Mucosa of stomach (tissue), 1 donor: ENCODE data around the gene SSBP4.

Experiments used
- H3K27me3 ChIP-seq: one replicate; pipeline ENCODE4 v1.7.0; 2013; ENCODE audit warnings: mild to moderate bottlenecking, low read length; ENCODE audit not compliant: control insufficient read depth, insufficient read depth
- H3K36me3 ChIP-seq: one replicate; pipeline ENCODE4 v1.7.0; 2013; ENCODE audit warnings: low read length; ENCODE audit not compliant: control insufficient read depth, insufficient read depth
- H3K4me1 ChIP-seq: one replicate; pipeline ENCODE4 v1.7.0; 2013; ENCODE audit warnings: mild to moderate bottlenecking, low read length; ENCODE audit not compliant: control insufficient read depth, insufficient read depth
- H3K4me3 ChIP-seq: one replicate; pipeline ENCODE4 v1.7.0; 2013; ENCODE audit warnings: low read length
- H3K9ac ChIP-seq: one replicate; pipeline ENCODE4 v1.7.0; 2013; ENCODE audit warnings: mild to moderate bottlenecking, low read length, moderate library complexity
- H3K9me3 ChIP-seq: one replicate; pipeline ENCODE4 v1.7.0; 2013; ENCODE audit warnings: mild to moderate bottlenecking, low read length, moderate library complexity; ENCODE audit not compliant: control insufficient read depth
- donor health status: Pancreatic carcinoma.

The SSBP4 gene

DNA sequence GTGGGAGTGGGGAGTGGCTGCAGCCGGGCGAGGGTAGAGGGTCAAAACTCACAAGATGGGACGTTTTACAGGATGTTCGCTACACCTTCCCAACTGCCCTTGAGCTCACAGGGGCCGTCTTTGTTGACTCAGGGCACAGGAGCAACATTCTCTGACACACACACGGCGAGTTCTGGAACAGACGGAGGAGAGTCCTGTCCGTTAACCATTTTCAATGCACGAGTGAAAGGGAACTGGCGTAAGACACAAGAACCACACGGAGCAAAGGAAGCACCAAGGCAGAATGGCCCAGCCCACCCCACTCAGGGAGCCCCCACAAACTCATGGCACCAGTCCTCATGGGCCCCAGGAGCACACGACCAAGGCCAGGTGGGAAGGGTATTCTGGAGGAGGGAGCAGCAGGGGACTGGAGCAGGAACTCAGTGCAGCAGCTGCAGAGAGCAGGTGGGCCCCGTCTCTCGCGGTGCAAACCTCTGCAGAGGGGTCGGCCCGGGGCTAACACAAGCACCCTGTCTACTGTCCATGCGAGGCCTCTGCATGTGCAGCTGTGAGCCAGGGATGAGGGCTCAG lies 56.6 kb downstream of the SSBP4 start:
- Histone ChIP-seq H3K4me3 (no peak overlapping the region), H3K9ac (no peak overlapping the region), H3K36me3 (peaks cover 4% of the 10 kb centered on the region), H3K9me3 (no peaks in the 10 kb centered on the region), H3K4me1 (peaks cover 32% of the 10 kb centered on the region), H3K27me3 (no peaks in the 10 kb centered on the region)

DNA sequence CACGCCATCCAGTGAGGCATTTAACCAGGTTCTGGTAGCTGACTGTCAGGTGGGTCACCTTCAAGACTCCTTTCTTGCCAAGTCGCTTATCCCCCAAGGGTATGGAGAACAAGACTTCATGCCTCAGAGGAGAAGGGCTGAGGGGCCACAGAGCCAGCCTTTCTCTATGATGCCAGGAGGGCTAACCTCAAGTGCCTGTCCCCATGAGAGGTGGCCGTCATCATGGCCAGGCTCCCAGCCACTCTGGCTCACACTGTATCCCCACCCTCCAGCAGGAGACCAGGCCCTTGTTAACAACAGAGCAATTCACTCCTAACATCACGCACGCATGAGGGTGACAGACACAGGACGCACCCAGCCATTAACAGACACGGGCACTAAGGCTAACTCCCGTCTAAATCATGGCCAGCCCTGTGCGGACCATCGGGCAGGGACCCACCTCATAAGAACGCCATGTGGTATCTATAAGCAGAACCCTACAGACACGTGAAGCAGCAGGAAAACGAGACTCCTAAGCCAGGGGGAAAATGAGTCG lies 57.4 kb downstream of the SSBP4 start:
- no peaks in the 10 kb centered on the region for H3K9me3 ChIP-seq
- peaks cover 35% of the 10 kb centered on the region for H3K4me1 ChIP-seq
- no peak overlapping the region for H3K4me3 ChIP-seq
- peaks cover 4% of the 10 kb centered on the region for H3K36me3 ChIP-seq
- H3K27me3 ChIP-seq = no peaks in the 10 kb centered on the region
- H3K9ac ChIP-seq = no peak overlapping the region

DNA sequence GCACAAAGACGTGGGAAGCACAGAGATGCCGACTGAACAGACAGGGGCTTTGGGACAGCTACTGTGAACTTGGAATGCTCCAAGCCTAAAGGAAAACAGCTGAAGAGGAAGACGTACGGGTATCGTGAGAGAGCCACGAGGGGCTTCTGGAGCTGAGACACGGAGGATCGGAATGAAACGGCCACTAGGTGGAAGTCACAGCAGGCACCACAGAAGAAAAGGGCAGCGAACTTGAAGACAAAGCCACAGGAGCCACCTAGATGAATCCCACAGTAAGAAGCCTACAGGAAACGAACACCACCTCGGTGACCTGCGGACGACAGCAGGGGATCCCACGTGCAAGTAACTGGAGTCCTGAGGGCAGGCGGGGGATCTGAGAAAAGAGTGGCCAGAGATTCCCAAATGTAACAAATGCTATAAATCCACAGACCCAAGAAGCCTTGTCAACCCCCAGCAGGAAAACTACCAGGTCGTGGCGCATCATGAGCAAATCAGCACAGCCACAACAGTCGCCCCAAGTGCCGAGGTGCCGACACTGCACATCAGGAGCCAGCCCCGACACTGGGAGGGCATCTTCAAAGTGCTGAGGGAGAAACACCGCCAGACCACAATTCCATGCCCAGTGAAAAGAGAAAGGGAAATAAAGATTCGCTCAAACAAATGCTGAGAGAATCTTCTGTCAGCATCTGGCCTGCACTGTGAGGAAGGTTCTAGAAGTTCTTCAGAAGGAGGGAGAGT lies 58.0 kb downstream of the SSBP4 start:
- Histone ChIP-seq H3K9ac (no peak overlapping the region), H3K36me3 (peaks cover 3% of the 10 kb centered on the region), H3K4me1 (peaks cover 35% of the 10 kb centered on the region), H3K4me3 (no peak overlapping the region), H3K9me3 (no peaks in the 10 kb centered on the region), H3K27me3 (no peaks in the 10 kb centered on the region)

DNA sequence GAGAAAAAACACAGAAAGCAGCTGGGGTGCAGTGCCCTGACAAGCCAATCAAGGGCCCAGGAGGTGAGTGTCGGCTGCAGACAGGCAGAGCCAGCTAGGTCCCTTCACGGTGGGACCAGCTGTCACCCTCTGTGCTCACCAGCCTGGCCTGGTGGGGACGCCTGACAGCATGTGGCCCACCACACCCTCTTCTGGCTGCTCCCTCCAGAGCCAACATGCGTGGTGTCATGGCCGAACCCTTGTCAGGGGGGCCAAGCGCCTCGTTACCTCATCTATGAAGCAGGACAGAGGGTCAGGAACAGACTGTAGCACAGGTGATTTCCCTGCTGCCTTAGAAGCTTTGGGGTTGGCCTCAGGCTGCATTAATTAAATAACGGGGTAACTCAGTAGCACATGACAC lies 58.8 kb downstream of the SSBP4 start:
- Histone ChIP-seq H3K4me3 (no peak overlapping the region), H3K27me3 (no peaks in the 10 kb centered on the region), H3K4me1 (peaks cover 35% of the 10 kb centered on the region), H3K36me3 (no peaks in the 10 kb centered on the region), H3K9me3 (no peaks in the 10 kb centered on the region), H3K9ac (no peak overlapping the region)

DNA sequence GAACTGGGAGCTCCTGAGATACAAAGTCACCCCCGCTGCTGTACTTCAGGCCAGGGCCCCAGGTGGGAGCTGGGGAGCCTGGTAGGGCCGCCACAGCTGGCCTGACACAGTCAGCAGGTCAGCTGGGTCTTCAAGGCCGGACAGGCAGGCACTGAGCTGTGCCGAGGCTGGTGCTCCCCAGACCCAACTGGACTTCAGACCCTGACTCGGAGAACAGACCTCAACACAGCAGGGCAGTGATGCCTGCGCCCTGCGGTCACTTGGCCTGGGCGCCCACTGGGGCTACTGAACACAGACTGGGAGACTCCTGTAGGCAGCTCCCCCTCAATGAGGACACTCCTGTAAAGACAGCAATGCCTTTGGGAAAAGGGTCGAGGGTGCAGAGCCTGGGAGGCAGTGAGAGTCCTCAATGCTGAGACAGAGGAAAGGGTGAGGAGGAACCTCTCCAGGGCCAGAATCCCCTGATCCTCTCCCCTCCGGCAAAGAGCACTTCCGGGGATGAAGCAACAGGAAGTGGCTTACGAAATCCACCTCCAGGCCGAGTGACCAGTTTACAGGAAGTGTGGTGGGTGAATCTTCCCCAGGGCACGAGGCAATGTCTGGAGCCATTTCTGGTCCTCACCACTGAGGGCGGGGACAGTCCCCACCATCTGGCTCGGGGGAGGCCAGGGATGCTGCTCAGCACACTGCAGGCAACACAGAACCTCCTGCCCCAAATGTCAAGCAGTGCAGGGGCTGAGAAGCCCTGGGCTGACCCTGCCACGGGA lies 59.5 kb downstream of the SSBP4 start:
- no peak overlapping the region for H3K9ac ChIP-seq
- H3K27me3 ChIP-seq = no peaks in the 10 kb centered on the region
- peaks cover 36% of the 10 kb centered on the region for H3K4me1 ChIP-seq
- H3K36me3 ChIP-seq = no peaks in the 10 kb centered on the region
- no peak overlapping the region for H3K4me3 ChIP-seq
- H3K9me3 ChIP-seq = no peaks in the 10 kb centered on the region

DNA sequence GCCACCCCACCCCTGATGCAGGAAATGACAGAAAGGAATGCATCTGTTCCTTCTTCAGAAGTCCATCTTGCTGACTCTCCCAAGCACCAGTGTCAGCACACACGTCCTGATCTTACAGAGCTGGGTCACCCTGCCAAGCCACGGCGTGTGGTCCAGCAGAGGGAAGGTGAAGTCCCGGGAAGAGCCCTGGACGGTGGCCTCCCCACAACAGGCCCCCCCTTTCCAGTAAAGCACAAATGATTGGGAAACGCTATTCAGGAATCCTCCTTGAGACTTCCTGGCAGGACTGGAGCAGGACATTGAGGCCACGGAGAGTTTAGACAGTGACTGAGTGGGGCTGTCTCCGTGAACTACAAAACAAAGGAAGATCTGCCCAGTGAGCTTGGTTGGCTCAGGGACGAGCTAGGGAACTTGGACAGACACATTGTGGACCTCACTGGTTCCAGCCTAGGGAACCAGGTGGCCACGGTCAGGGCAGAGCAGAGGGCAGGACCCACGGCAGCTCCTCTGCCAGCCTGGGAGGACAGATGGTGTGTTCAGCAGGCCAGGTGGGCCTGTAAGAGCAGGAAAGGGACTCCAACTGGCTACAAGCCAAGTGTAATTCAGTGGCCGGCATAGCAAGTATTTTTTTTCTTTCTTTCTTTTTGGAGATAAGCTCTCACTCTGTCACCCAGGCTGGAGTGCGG lies 61.0 kb downstream of the SSBP4 start:
- H3K9ac ChIP-seq = peak overlapping the region; percentile 32
- H3K4me1 ChIP-seq = peaks cover 32% of the 10 kb centered on the region
- no peak overlapping the region for H3K4me3 ChIP-seq

DNA sequence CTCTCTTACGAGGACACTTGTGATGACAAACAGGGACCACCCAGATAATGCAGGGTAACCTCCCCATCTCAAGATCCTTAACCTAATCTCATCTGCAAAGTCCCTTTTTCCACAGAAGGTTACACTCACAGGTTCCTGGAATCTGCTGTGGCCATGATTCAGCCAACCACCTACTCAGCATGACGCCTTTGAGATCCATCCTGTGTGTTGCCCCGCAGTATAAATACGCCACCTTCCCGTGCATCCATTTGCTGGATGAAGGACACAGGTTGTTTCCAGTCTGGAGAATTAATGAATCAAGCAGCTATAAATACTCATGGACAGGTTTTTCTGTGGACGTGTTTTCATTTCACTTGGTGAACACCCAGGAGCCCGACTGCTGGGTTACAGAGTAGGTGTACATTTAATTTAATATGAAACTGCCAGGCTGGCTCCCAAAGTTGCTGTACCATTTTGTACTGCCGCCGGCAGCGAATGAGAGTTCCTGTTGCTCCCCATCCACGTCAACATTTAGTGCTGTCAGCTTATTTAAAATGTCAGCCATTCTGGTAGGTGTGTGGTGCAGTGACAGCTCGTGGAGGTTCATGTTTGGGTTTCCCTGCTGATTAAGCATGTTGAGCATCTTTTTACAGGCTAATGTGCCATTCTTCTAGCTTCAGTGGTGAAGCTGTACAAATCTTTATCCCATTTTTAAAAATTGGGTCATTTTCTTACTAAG lies 62.5 kb downstream of the SSBP4 start:
- no peak overlapping the region for H3K9ac ChIP-seq
- H3K36me3 ChIP-seq = no peaks in the 10 kb centered on the region
- H3K4me3 ChIP-seq = no peak overlapping the region
- H3K9me3 ChIP-seq = no peaks in the 10 kb centered on the region
- no peaks in the 10 kb centered on the region for H3K27me3 ChIP-seq
- peaks cover 42% of the 10 kb centered on the region for H3K4me1 ChIP-seq

More for the DNA sequence above, 61.0 kb downstream of the SSBP4 start:
- no peaks in the 10 kb centered on the region for H3K27me3 ChIP-seq
- H3K9me3 ChIP-seq = no peaks in the 10 kb centered on the region
- H3K36me3 ChIP-seq = no peaks in the 10 kb centered on the region

DNA sequence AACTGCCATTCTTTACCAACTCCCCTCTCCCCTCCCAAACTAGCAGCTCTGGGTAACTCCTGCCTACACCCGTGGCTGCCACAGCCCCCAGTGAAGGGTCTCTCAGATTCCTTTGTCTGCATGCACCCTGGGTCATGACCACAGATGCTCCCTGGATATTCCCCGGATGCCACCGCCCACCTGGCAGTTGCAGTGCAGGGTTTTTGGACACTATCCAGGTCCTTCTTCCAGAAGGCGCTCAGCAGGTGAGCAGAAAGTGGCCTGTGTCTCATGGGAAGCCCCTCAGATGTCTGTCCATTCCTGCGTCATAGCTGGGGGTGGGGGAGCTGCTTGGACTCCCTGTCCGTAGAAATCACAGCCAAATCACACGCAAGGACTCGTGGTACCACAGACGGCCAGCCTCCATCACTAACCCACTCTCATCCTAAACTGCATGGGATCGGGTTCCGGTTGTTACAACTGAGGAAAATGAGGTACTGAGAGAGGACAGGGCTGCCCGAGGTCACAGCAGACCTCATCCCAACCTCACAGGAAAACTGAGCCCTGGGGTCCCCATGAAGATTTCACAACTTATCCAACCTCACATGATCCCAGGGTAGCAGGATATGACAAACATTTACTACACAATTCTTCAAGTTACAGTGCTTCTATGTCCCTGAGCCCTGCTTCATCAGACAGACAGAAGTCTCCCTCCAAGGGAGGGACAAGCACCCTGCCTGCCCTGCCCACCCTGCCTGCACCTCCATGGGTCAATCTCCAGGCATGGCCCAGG lies 64.1 kb downstream of the SSBP4 start:
- H3K4me1 ChIP-seq = peaks cover 48% of the 10 kb centered on the region
- no peaks in the 10 kb centered on the region for H3K36me3 ChIP-seq
- H3K27me3 ChIP-seq = no peaks in the 10 kb centered on the region
- H3K4me3 ChIP-seq = no peak overlapping the region
- no peak overlapping the region for H3K9ac ChIP-seq
- no peaks in the 10 kb centered on the region for H3K9me3 ChIP-seq
